ENCODE results near the gene HSD11B1.

HSD11B1 gene

DNA sequence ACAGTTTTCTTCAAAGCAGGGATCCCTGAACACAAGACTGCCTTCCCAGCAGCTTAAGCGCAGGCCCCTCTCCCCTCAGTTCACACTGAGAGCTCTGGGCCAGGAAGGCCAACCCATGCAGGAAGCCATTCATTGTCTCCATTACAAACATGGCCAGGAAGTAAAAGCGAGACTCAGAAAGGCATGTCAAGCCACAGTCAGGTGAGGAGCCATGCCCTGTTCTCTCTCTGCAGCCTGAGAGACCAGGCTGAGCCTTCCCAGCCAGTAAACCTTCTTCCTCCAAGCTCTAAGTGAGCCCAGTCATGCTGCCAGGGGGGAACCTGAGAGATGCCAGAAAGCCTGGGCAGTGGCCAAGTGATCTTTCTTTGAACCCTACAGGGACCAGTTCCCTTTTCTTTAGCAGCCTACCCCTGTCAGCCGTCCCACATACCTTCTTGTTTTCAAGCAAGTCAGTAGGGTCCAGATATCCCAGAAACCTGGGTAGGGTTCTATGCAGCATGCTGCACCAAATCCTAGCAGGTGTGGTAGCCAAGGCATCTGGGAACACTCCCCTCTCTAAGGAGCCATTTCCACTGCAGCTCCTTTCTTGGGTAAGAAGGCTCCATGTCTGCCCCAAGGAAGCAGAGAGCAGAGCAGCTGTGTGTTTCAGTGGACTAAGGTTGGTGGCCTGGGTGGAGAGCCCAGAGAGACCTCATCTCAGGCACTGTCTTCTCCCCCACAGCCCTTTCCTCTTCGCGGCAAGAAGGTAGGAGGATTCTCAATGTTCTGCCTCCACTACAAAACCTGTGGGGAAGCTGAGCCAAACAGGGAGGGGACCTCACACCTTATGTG, 52.2 kb downstream of the HSD11B1 start:
- DNase-seq: no peak

DNA sequence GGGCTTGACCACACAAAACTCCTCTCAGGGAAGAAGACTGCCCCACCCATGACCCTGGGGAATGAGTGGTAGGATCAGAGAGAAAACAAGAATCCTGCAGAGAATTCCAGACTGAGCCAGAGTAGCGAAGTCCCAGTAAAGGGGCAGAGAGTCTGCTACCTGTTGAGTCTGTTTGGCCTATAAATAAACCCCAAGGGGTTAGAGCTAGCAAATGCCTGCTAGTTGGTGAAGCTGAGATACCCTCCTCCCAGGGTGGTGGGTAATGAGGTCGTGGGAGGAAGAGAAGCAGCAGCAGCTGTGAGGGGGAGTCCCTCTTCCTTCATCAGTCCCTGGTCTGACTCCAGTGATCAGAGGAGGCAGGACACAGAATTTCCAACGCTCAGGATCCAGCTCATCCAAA, 53.8 kb downstream of the HSD11B1 start:
- no peak for DNase-seq

DNA sequence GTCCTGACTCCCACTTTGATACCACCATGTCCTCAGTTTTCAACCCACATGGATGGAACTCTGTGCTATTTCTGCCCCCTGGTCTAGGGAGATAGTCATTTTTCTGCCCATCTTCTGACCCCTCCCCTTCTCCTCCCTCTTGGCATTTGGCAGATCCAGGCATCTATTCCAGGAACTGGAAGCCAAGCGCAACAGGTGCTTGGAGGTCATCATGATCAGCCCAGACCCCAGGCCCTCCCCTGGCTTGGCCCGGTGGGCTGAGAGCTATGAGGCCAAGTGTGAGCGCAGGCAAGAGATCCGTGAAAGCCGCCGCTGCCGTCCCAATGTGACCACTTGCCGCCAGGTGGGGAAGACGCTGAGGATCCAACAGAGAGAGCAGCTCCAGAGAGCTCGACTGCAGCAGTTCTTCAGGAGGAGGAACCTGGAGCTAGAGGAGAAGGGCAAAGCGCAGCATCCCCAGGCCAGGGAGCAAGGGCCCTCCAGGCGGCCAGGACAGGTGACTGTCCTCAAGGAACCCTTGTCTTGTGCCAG, 55.2 kb downstream of the HSD11B1 start:
- no peak for DNase-seq

DNA sequence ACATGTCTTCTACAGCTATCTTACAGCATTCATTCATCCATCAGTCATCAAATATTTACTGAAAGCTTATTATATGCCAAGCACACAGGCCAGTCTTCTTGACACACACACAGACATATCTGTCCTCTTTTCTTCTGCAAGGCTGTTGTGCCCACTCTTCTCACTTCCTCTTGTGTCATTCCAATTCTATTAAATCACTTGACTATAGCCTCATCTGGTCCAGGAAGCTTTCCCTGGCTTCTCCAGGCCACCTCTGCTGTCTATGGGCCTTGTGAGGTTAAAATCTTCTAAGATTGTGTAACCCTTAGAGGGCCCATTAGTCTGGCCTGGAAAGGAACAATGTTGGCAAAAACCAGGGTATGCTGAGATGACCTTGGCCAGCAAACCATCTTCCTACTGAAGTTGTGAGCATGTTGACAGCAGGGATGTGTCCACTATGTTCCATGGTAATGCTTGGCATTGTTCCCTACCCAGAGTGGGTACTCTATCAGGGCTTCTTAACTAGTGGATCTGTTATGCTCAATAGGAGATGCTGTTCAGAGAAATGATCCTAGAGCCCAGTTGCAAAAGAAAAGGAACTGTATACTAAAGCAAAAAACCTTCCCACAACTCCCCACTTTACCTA, 56.5 kb downstream of the HSD11B1 start:
- DNase-seq: no peak

DNA sequence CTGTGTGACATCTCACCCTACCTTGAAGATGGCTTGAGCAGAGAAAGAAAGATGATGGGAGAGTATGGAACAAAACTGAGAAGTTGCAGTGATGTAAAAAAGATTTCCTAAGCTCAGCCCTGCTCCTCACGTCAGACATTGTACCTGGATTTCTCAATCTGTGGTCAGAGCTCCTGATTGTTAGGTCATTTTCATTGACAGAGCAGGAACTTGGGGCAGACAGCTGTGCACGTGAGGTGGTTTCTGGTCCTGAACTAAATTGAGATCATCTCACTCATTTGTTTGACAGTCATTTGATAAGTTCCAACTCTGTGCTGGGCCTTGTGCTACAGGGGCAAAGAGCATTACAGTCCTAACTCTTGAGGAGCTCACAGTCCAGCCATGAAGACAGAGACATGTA, 61.4 kb downstream of the HSD11B1 start:
- no peak for DNase-seq

DNA sequence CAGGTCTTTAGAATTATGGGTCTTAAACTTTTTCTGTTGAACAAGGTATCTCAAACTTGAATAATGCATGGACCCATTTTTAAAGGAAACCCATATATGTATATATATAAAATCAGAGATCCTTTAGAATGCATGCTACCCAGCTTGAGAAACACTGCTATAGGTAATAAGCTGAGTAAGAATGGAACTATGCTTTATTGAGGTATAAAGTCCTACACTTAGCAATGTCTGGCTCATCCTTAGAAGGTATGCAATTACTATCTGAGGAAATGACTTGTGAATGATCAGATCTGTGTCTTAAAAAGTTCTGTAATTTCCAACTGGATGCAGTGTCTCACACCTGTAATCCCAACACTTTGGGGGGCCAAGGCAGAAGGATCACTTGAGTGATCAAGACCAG, 62.5 kb downstream of the HSD11B1 start:
- no peak for DNase-seq

DNA sequence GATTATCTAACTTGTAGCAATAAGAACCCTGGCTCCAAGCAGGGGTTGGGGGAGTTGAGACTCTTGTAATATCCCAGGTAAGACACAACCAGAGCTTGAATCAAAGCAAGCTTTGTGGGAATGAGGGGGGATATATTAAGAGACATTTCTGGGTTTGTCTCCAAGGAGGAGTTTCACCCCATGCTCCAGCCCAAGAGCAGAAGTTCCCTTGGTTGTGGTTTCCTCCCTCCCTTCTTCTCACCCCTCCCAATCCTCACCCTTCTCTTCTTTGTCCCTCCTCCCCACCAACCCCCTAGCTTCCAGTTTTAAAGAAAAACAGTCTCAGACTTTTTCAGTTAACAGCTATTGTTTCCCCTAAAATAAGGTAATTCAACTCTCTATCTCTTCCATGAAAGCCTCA, 63.1 kb downstream of the HSD11B1 start:
- no peak for DNase-seq

DNA sequence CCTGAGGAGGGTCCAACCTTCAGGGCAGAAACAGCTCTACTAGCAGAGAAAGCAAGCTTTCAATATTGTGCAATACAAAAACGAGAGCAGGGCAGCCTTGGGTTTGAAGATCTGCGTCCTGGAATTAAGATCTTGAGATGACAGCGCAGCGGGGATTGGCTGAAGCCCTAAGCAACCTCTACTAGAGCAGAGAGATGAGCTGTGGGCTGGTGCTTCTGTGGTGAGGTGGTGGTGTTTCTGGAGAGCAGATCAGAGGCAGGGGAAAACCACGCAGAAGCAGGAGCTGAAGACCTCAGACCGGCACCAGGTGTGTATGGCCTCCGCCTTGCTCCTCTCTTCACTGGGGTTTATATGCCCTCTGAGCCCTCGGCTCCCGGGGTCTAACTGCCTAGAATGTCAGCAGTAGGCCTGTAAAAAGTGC, 63.7 kb downstream of the HSD11B1 start:
- DNase-seq: no peak

DNA sequence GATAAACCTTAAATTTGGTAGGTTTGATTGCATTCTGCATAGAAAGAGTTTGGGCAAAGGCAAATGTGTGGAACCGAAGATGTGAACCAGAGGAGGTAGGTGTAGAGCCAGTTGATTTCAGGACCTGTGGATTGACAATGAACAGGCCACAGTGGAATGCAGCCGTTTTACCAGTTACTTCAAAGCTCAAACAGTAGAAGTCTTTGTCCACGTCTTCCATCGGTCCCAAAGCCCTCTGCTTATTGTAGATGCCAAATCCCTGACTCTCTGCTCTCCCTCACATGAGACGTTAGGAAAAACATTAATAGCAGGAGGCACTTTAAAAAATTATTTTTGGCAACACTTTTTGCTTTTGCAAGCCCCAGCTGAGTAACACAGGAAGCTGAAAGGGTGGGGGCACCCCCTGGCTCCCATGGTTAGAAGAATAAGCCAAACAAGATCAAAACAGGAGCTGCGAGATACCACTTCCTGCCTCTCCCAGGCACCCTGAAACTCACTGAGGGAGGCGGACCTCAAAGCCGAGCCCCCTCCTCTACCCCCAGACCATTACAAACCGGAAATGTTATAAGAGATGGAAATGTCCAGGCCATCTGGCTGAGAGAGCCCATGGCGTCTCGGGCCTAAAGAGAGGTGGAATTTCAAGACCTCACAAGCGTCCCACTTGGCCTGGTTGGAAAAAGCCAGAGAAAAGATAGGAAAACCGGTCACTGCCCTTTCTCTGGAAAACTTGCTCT, 64.7 kb downstream of the HSD11B1 start:
- no peak for DNase-seq

DNA sequence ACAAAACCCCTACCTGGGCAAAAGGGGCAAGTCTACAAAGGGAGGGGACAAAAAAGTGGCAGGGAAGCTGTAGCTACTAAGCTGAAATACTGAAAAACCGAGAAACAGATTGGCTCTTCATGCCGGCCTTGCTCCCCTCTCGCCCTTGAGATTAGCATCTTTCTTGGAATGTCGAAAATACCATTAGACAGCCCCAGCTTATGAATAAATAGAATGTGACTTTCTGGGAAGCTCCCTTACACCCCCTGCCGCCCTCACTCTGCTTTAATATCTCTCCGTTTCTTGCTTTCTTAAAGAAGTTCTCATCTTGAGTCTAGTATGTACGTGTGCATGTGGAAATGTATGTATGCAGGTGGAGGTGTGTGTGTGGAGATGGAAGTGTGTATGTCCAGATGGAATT, 65.3 kb downstream of the HSD11B1 start:
- DNase-seq: no peak

DNA sequence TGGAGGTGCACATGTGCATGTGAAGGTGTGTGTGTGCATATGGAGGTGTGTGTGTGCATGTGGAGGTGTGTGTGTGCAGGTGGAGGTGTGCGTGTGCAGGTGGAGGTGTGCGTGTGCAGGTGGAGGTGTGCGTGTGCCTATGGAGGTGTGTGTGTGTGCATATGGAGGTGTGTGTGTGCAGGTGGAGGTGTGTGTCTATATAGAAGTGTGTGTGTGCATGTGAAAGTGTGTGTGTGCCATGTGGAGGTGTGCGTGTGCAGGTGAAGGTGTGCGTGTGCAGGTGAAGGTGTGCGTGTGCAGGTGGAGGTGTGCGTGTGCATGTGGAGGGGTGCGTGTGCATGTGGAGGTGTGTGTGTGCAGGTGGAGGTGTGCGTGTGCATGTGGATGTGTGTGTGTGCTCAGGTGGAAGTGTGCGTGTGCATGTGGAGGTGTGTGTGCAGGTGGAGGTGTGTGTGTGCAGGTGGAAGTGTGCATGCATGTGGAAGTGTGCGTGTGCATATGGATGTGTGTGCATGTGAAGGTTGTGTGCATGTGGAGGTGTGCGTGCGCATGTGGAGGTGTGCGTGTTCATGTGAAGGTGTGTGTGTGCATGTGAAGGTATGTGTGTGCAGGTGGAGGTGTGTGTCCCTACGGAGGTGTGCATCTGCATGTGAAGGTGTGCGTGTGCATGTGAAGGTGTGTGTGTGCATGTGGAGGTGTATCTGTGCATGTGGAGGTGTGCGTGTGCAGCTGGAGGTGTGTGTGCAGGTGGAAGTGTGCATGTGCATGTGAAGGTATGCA, 66.2 kb downstream of the HSD11B1 start:
- no peak for DNase-seq

DNA sequence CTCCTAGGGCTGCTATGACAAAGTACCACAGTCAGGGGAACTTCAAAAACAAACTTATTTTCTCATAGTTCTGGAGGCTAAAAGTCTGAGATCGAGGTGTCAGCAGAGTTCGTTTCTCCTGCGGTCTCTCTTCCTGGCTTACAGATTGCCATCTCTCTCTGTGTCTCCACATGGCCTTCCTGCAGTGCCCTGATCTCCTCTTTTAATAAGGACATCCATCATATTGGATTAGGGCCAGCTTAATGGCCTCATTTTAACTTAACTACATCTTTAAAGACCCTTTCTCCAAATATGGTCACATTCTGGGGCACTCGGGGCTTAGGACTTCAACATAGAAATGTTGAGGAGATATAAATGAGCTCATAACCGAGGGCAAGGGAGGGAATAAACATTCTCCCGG, 67.5 kb downstream of the HSD11B1 start:
- no peak for DNase-seq

DNA sequence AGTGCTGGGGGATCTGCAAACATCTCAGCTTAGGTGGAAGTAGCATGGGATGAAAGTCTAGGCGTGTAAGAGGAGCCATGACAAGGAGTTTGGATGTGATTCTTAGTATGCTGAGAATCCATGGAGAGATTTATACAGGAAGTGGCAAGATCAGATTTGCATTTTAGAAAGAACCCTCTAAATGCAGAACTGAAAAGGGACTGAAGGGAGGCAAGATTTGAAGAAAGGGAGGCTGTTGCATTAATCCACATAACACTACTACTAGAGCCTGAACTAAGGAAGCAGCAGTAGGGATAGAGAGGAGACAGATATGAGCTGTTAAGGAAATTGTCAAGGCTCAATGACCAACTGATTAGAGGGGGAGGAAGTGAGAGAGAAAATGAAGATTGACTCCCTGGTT, 69.9 kb downstream of the HSD11B1 start:
- no peak for DNase-seq

DNA sequence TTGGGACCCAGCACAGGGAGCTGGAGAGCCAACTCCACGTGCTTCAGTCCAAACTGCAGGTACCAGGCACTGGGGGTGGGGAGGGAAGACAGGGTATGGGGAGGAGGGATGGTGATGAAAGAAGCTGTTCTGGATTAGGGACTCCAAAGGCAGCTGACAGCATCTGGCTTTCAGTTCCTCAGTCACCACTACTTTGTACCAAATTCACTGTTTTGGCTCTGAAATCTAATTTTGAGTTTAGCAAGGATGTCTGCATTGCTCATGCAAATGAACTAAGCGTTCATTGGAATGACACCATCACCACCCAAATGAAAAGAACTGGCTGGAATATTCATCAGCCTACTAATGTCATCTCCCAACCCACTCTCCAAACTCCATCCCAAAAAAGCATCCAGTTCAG, 71.0 kb downstream of the HSD11B1 start:
- DNase-seq: no peak

DNA sequence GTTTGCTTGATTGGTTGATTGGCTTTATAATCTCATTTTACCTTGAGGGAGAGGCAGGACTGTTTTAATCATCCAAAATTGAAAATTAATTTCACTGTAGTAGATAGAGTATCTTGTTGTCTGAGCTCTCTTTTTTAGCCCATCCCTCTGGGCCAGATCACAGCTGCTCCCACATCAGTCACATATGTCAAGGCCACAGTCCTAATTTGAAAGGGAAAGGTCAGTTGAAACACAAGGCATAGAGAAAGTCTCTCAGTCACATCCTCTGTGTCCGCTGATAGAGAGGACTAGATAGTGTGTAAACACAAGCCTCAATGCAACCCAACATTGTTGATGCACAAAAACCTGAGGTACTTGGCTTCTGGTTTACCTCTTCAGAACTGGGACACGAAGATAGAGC, 72.9 kb downstream of the HSD11B1 start:
- no peak for DNase-seq

DNA sequence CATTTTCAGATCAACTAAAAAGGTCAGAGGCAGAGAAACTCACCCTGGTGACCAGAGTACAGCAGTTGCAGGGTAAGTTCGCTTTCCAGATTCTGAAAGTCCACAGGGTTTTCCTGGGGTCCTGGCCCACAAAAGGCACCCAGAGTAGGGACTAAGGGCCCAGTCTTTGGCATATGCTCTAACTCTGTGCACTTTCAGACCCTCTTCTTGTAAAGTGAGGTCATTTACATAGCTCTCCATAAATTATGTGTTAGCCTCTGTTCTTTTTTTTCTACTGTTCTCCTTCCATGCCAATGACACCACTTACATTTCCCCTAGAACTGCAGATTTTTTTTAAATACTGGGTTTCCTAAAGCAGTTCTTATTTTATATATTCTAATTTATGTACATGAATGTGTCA, 73.5 kb downstream of the HSD11B1 start:
- DNase-seq: no peak

DNA sequence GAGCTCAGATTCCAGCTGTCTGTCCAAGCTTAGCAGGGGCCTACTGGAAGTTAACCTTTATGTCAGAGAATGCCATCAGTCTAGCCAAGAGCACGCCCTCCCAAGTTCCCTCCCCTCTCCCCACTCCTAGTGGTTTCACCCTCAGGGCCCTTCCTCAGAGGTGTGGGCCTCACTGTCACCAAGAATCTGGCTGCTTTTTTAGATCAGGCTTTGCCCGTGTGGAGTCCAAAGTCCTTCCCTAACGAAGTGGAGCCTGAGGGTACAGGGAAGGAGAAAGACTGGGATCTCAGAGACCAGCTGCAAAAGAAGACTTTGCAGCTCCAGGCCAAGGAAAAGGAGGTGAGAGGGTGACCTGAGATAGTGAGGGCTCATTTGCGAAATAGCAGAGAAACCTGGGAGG, 75.6 kb downstream of the HSD11B1 start:
- DNase-seq: no peak

DNA sequence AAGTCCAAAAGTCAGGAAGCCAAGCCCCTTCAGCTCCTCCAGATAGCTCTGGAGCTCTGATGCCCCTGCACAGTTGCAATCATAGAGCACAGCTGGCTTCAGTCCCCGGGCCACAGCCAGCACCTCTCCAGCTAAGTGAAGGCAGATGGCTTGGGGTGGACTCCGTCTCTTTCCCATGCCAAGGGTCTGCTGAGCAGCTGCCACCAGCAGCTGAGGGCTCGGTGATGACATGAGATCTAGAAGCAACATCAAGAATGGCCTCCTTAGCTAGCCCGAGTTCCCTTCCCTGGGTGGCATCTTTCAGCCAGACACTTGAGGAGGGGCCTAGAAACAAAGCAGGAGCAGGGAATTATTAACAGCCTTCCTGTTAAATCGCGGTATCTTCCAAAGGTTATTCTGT, 78.7 kb downstream of the HSD11B1 start:
- no peak for DNase-seq
